HG02571 (cell line): ENCODE results near the gene RBM10.
A peak's percentile ranks its signal among the peaks of the same experiment; 100 is the strongest.
"Not testable (repeated sequence)": the region's sequence is repeated elsewhere in the genome, so short reads cannot be mapped to it uniquely, and the experiment has no call there.

Experiments used
- ATAC-seq: cut with Tn5 transposase; IDR thresholded peaks from one replicate; pipeline ENCODE4 v1.9.1; 2021; ENCODE audit warnings: mild to moderate bottlenecking, moderate library complexity; ENCODE audit not compliant: unreplicated experiment

Gene RBM10

GRCh38 chrX:47144626-47145394 is at the start of gene RBM10, which contains the start of gene NDUFB11:
RBM10 (plus strand) TSS chrX:47145221; CDS start chrX:47147482, 2,261 bp downstream.
NDUFB11 (minus strand) TSS chrX:47144702; CDS start chrX:47144679, 23 bp downstream.
- ATAC-seq = peak; percentile 84

GRCh38 chrX:47097018-47097417 is 48.0 kb upstream of the RBM10 start:
- no peak for ATAC-seq

GRCh38 chrX:47098338-47099094 is 46.5 kb upstream of the RBM10 start:
- no peak for ATAC-seq

GRCh38 chrX:47101206-47101605 is 43.8 kb upstream of the RBM10 start:
- no peak for ATAC-seq

- ATAC-seq = not testable (repeated sequence)
Observed at GRCh38 chrX:47110936-47111615, 33.9 kb upstream of the RBM10 start.

- no peak for ATAC-seq
Observed at GRCh38 chrX:47112316-47112954, 32.6 kb upstream of the RBM10 start.

- not testable (repeated sequence) for ATAC-seq
Observed at GRCh38 chrX:47116551-47117110, 28.4 kb upstream of the RBM10 start.

- not testable (repeated sequence) for ATAC-seq
Observed at GRCh38 chrX:47124466-47124865, 20.6 kb upstream of the RBM10 start.

GRCh38 chrX:47129157-47129898 is 15.7 kb upstream of the RBM10 start:
- ATAC-seq = peak; percentile 96

- no peak for ATAC-seq
Observed at GRCh38 chrX:47129899-47130358, 15.1 kb upstream of the RBM10 start.

- no peak for ATAC-seq
Observed at GRCh38 chrX:47133493-47133892, 11.5 kb upstream of the RBM10 start.

- not testable (repeated sequence) for ATAC-seq
Observed at GRCh38 chrX:47135650-47136049, 9.4 kb upstream of the RBM10 start.

GRCh38 chrX:47138171-47138570 is 6.8 kb upstream of the RBM10 start:
- ATAC-seq = no peak

GRCh38 chrX:47143894-47144625 is 961 bp upstream of the RBM10 start:
- peak; percentile 15 for ATAC-seq

GRCh38 chrX:47145395-47146120 is 537 bp downstream of the RBM10 start:
- peak; percentile 29 for ATAC-seq

- ATAC-seq = no peak
Observed at GRCh38 chrX:47146121-47146935, 1.3 kb downstream of the RBM10 start.
